GM13977 (cell line): Measurements from ENCODE around the gene AGAP1.

Source experiments
- DNase-seq: peaks from one replicate; pipeline ENCODE4 v3.0.0; 2012; ENCODE audit warnings: low spot score
- CTCF ChIP-seq: IDR thresholded peaks from 2 replicates; pipeline ENCODE4 v1.5.1; 2012; ENCODE audit warnings: mild to moderate bottlenecking, control low read depth; ENCODE audit not compliant: insufficient read depth; ENCODE audit errors: extremely low read depth, missing control alignments
- in situ Hi-C: fragments of 300-500 bp; cut with MboI; formaldehyde crosslinking; loops from one replicate; pipeline ENCODE4 v1.12.0; 2022; ENCODE audit warnings: low sequenced_read_pairs, low pct_unique_long_range_greater_than_20kb, mixed read lengths, inconsistent platforms; ENCODE audit not compliant: unreplicated experiment

Gene AGAP1

GRCh38 chr2:235768606-235769005 lies 274.8 kb downstream of the AGAP1 start:
- TF ChIP-seq CTCF = no peak
- in situ Hi-C loops = loop anchor here (25.0 kb wide), 1 partner anchor 1294 kb away; no protein-coding TSS in a partner anchor
- DNase-seq = no peak

- in situ Hi-C loops = loop anchor here (25.0 kb wide), 1 partner anchor 1293 kb away; no protein-coding TSS in a partner anchor
- no peak for DNase-seq
- no peak for TF ChIP-seq CTCF
Observed at GRCh38 chr2:235769046-235769445, 275.2 kb downstream of the AGAP1 start.

- in situ Hi-C loops = loop anchor here (25.0 kb wide), 1 partner anchor 1291 kb away; no protein-coding TSS in a partner anchor
- no peak for TF ChIP-seq CTCF
- no peak for DNase-seq
Observed at GRCh38 chr2:235770909-235771820, 277.3 kb downstream of the AGAP1 start.

- in situ Hi-C loops = loop anchor here (25.0 kb wide), 1 partner anchor 1289 kb away; no protein-coding TSS in a partner anchor
- no peak for TF ChIP-seq CTCF
- DNase-seq = no peak
Observed at GRCh38 chr2:235773188-235773928, 279.5 kb downstream of the AGAP1 start.

GRCh38 chr2:235774153-235774870 lies 280.5 kb downstream of the AGAP1 start:
- in situ Hi-C loops = loop anchor here (25.0 kb wide), 1 partner anchor 1288 kb away; no protein-coding TSS in a partner anchor
- no peak for DNase-seq
- no peak for TF ChIP-seq CTCF

GRCh38 chr2:235776531-235776930 lies 282.7 kb downstream of the AGAP1 start:
- no peak for DNase-seq
- no peak for TF ChIP-seq CTCF
- in situ Hi-C loops = loop anchor here (25.0 kb wide), 1 partner anchor 411 kb away; no protein-coding TSS in a partner anchor
